ENCODE data around the gene SHISA6.
"Not testable (repeated sequence)": the region's sequence is repeated elsewhere in the genome, so short reads cannot be mapped to it uniquely, and the experiment has no call there.

SHISA6 gene

GRCh38 chr17:11309850-11310249, 68.8 kb downstream of the SHISA6 start:
- H3K4me3 ChIP-seq (ENCODE audit: control insufficient read depth, low read depth, low read length): no peak overlapping the region
- no peak for TF ChIP-seq CTCF (conservative IDR thresholded peaks at IDR 0.05; ENCODE audit: control insufficient read depth, insufficient read depth, low read depth, low read length)
- DNase-seq (ENCODE audit: low read depth): no peak

GRCh38 chr17:11316451-11316850, 75.4 kb downstream of the SHISA6 start:
- DNase-seq (ENCODE audit: low read depth); H3K4me3 ChIP-seq (ENCODE audit: control insufficient read depth, low read depth, low read length): not testable (repeated sequence)

GRCh38 chr17:11318207-11318606, 77.2 kb downstream of the SHISA6 start:
- no peak overlapping the region for H3K4me3 ChIP-seq (ENCODE audit: control insufficient read depth, low read depth, low read length)
- TF ChIP-seq CTCF (conservative IDR thresholded peaks at IDR 0.05; ENCODE audit: control insufficient read depth, insufficient read depth, low read depth, low read length): no peak
- no peak for DNase-seq (ENCODE audit: low read depth)

- no peak for DNase-seq (ENCODE audit: low read depth)
- TF ChIP-seq CTCF (conservative IDR thresholded peaks at IDR 0.05; ENCODE audit: control insufficient read depth, insufficient read depth, low read depth, low read length): no peak
- H3K4me3 ChIP-seq (ENCODE audit: control insufficient read depth, low read depth, low read length): no peak overlapping the region
These were observed 78.9 kb downstream of the SHISA6 start for GRCh38 chr17:11319894-11320293.

GRCh38 chr17:11324021-11324420, 83.0 kb downstream of the SHISA6 start:
- TF ChIP-seq CTCF (conservative IDR thresholded peaks at IDR 0.05; ENCODE audit: control insufficient read depth, insufficient read depth, low read depth, low read length): no peak
- no peak overlapping the region for H3K4me3 ChIP-seq (ENCODE audit: control insufficient read depth, low read depth, low read length)
- no peak for DNase-seq (ENCODE audit: low read depth)

GRCh38 chr17:11324846-11325420, 83.9 kb downstream of the SHISA6 start:
- DNase-seq (ENCODE audit: low read depth): no peak
- no peak overlapping the region for H3K4me3 ChIP-seq (ENCODE audit: control insufficient read depth, low read depth, low read length)
- no peak for TF ChIP-seq CTCF (conservative IDR thresholded peaks at IDR 0.05; ENCODE audit: control insufficient read depth, insufficient read depth, low read depth, low read length)

GRCh38 chr17:11326492-11326891, 85.5 kb downstream of the SHISA6 start:
- no peak for TF ChIP-seq CTCF (conservative IDR thresholded peaks at IDR 0.05; ENCODE audit: control insufficient read depth, insufficient read depth, low read depth, low read length)
- DNase-seq (ENCODE audit: low read depth): no peak
- H3K4me3 ChIP-seq (ENCODE audit: control insufficient read depth, low read depth, low read length): no peak overlapping the region

All from fibroblast of mammary gland (primary cell).